Lung (tissue), 12 donors: Measurements from ENCODE around the gene PLA2G6. TPM values are rescaled to one million over a fixed set of nuclear protein-coding genes. Genes with fewer than 3 reads are reported as not detected.

ENCODE experiments used
- ATAC-seq: fragments of 200-7000 bp; cut with Tn5 transposase; one replicate; pipeline ENCODE4 v1.9.1; 2020; ENCODE audit warnings: moderate number of reproducible peaks; ENCODE audit not compliant: insufficient read depth, low FRiP score
- DNase-seq, 3 donors: peaks; one replicate each; pipeline ENCODE4 v3.0.0-alpha.2; 2013 to 2017
- H3K27ac ChIP-seq, 2 donors: one replicate each; pipeline ENCODE4 v1.5.1; 2013; ENCODE audit warnings: mild to moderate bottlenecking in 2 of 2, moderate library complexity in 2 of 2, control low read depth in 1 of 2, inconsistent platforms in 1 of 2, low read depth in 1 of 2, low read length in 1 of 2
- H3K27me3 ChIP-seq, 3 donors: one replicate each; pipeline ENCODE4 v1.5.1; 2013; ENCODE audit warnings: low read length in 2 of 3; ENCODE audit not compliant: control insufficient read depth in 3 of 3, insufficient read depth in 3 of 3
- H3K36me3 ChIP-seq, 4 donors: one replicate each; pipeline ENCODE4 v1.5.1; 2013; ENCODE audit warnings: low read length in 4 of 4, mild to moderate bottlenecking in 1 of 4, moderate library complexity in 1 of 4; ENCODE audit not compliant: control insufficient read depth in 4 of 4, insufficient read depth in 4 of 4
- H3K4me1 ChIP-seq, 5 donors: one replicate each; pipeline ENCODE4 v1.5.1; 2013; ENCODE audit warnings: low read length in 5 of 5, mild to moderate bottlenecking in 2 of 5, moderate library complexity in 1 of 5; ENCODE audit not compliant: control insufficient read depth in 5 of 5, insufficient read depth in 5 of 5
- H3K4me3 ChIP-seq: one replicate; pipeline ENCODE4 v1.5.1; 2013; ENCODE audit warnings: mild to moderate bottlenecking, control low read depth, moderate library complexity
- H3K9ac ChIP-seq, 2 donors: one replicate each; pipeline ENCODE4 v1.5.1; 2013; ENCODE audit warnings: low read length in 2 of 2, control low read depth in 1 of 2; ENCODE audit not compliant: insufficient read depth in 1 of 2
- H3K9me3 ChIP-seq, 4 donors: one replicate each; pipeline ENCODE4 v1.5.1; 2013; ENCODE audit warnings: low read length in 3 of 4, mild to moderate bottlenecking in 1 of 4, moderate library complexity in 1 of 4; ENCODE audit not compliant: control insufficient read depth in 4 of 4, insufficient read depth in 3 of 4
- CTCF ChIP-seq: IDR thresholded peaks from 2 replicates; pipeline ENCODE4 v1.5.1; 2012; ENCODE audit warnings: mild to moderate bottlenecking; ENCODE audit errors: control extremely low read depth, extremely low read depth
- WGBS, 2 donors: extraction: QIAGEN DNeasy Blood & Tissue Kit; methylation state at CpG; one replicate each; pipeline ENCODE4 v1.1.7; 2013; 5-methylcytosine and 5-hydroxymethylcytosine counted together
- polyA plus RNA-seq, 2 donors: library from polyadenylated mRNA; stranded (reverse); fragments of 200-250 nt; gene quantifications; one replicate each; pipeline ENCODE4 v1.2.1, GENCODE V29; 2013
- total RNA-seq, 2 donors: library from RNA; depleted of rRNA in 1 of 2; stranded (reverse); fragments of >200 nt in 1 of 2; gene quantifications; one replicate each; pipeline ENCODE4 v1.2.1, GENCODE V29; 2014 to 2021
- donor health status: control.
- donor health status: control.
- donor health status: Bipolar disorder and iron deficiency.
- donor health status: healthy.
- donor health status: DM: yes; HTN: yes; CAD: no.

PLA2G6 gene
- total and polyA plus RNA-seq, 4 donors = 11.9 to 73.5 (median 37.3) TPM

DNA sequence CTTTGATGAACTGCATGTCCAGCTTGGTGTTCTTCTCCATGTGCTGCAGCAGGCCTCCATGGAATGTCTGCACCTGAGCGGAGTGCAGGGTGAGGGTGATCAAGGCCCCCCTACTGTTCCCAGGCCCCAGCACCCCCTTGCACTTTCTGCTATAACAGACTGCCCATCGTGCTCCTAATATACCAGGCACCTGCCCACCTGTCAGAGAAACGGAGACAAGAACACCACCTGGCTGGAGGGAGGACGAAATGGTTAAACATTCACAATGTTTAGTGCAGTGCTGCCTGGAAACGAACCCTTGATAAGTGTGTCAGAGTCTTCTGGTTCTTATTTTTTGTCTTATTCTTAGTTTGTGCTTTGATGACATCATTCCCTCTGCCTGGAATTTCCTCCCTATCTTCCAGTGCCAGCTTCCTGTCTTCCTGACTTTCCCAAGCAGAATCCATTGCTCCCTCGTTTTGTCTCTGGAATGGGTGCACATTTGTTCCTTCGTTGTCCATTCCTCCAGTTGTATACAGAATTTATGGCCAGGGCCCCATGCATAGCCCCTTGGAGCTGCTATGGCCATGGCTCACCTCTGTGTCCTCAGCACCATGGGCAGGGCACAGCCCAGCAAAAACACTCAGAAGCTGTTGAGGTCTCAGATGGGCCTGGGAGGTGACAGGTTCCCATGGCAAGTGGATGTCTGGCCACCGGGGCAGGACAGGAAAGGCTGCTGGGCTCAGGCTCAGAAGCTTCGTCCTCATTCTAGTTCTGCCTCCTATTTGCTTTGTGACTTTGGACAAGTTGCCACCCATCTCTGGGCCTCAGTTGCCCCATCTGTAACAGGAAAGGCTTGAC is 83.0 kb downstream of the PLA2G6 start:
- no peak for TF ChIP-seq CTCF
- H3K36me3 ChIP-seq = no peaks in the 10 kb centered on the region
- no peak overlapping the region for H3K4me3 ChIP-seq
- no peak overlapping the region for H3K9ac ChIP-seq
- DNase-seq = peak; percentile 8 to 37 (median 19)
- 61 to 73% methylated on average over 9 of the region's 9 CpGs for WGBS, 2 donors
- H3K4me1 ChIP-seq = peaks cover 0 to 1% (median 0%) of the 10 kb centered on the region in 5 donors
- no peaks in the 10 kb centered on the region for H3K9me3 ChIP-seq
- H3K27me3 ChIP-seq = peaks cover 0 to 5% (median 0%) of the 10 kb centered on the region in 3 donors
- no peak for ATAC-seq
- no peak overlapping the region for H3K27ac ChIP-seq

- 62 to 65% methylated on average over 29 to 32 of the region's 32 CpGs for WGBS, 2 donors
- H3K4me1 ChIP-seq = peaks cover 0 to 1% (median 0%) of the 10 kb centered on the region in 5 donors
- H3K4me3 ChIP-seq = no peak overlapping the region
- DNase-seq (peak; percentile 25 to 52 (median 42)), ATAC-seq (no peak)
- no peaks in the 10 kb centered on the region for H3K9me3 ChIP-seq
- no peak overlapping the region for H3K9ac ChIP-seq
- TF ChIP-seq CTCF = no peak
- H3K36me3 ChIP-seq = no peaks in the 10 kb centered on the region
- H3K27ac ChIP-seq = no peak overlapping the region
- H3K27me3 ChIP-seq = peaks cover 0 to 5% (median 0%) of the 10 kb centered on the region in 3 donors
Observed at GRCh38 chr22:38097557-38098409, 83.8 kb downstream of the PLA2G6 start.

DNA sequence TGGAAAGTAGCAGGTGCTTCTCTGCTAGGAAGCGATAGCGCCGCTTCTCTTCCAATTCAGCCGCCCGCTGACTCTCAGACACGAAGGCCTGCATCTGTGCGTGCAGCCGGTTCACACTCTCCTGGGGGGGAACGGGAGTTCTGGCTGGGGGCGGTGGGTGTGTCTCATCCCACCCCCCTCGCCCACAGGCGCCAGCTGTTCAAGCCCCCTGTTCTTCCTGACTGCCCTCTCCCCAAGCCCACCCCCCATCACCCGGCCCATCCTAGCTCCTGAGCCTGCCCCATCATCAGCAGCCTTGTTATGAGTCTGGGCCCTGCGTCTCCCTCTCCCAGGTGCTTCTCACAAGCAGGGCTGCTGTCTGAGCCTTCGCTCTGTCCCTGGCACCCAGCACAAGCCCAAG is 84.6 kb downstream of the PLA2G6 start:
- TF ChIP-seq CTCF = no peak
- DNase-seq = peak in 1 of 3 donors; percentile 5
- H3K4me3 ChIP-seq = no peak overlapping the region

More for the DNA sequence above, 84.6 kb downstream of the PLA2G6 start:
- H3K9ac ChIP-seq = no peak overlapping the region
- no peaks in the 10 kb centered on the region for H3K9me3 ChIP-seq
- H3K27me3 ChIP-seq = peaks cover 0 to 5% (median 0%) of the 10 kb centered on the region in 3 donors
- 89 to 95% methylated on average over 15 of the region's 15 CpGs for WGBS, 2 donors
- no peak overlapping the region for H3K27ac ChIP-seq
- H3K36me3 ChIP-seq = no peaks in the 10 kb centered on the region
- ATAC-seq = no peak
- peaks cover 0 to 1% (median 0%) of the 10 kb centered on the region in 5 donors for H3K4me1 ChIP-seq
